AG04450 (cell line): Measurements from ENCODE around the gene CCDC91. TPM values are rescaled to one million over a fixed set of nuclear protein-coding genes. Genes with fewer than 3 reads are reported as not detected.
A peak's percentile ranks its signal among the peaks of the same experiment; 100 is the strongest.

Experiments
- CTCF ChIA-PET: fragments of 300-600, 350-600 bp; formaldehyde crosslinking; extraction: SDS; loops from one replicate; lab custom pipeline; 2022; ENCODE audit warnings: antibody characterized with exemption, inconsistent platforms; lab: Charles Lee
- POLR2A ChIA-PET: fragments of 350-600 bp; formaldehyde crosslinking; extraction: SDS; loops from one replicate; lab custom pipeline; 2021; ENCODE audit warnings: antibody characterized with exemption, inconsistent platforms; lab: Yijun Ruan, JAX
- DNase-seq: peaks from one replicate; pipeline ENCODE4 v3.0.0-alpha.2; 2011; ENCODE audit warnings: low read depth, low spot score
- H3K27ac ChIP-seq: one replicate; pipeline ENCODE4 v1.5.1; 2012; ENCODE audit warnings: low read depth, low read length, control low read depth
- H3K27me3 ChIP-seq: one replicate; pipeline ENCODE4 v1.6.0; 2012; ENCODE audit warnings: low read length; ENCODE audit not compliant: control insufficient read depth, insufficient read depth
- H3K4me3 ChIP-seq: 2 replicates; pipeline ENCODE4 v1.5.1; 2011; ENCODE audit warnings: mild to moderate bottlenecking, low read depth, low read length, control low read depth
- H3K9me3 ChIP-seq: 2 replicates; pipeline ENCODE4 v1.5.1; 2012; ENCODE audit warnings: low read length; ENCODE audit not compliant: control insufficient read depth, insufficient read depth
- CTCF ChIP-seq: IDR thresholded peaks from 2 replicates; pipeline ENCODE4 v1.5.1; 2011; ENCODE audit warnings: low read depth, low read length, control low read depth, inconsistent platforms
- polyA plus RNA-seq: library from polyadenylated mRNA; depleted of rRNA; stranded (reverse); fragments of >200 nt; gene quantifications from 2 replicates; pipeline ENCODE4 v1.2.3, GENCODE V29; 2011

The CCDC91 gene
- polyA plus RNA-seq, 1 experiment: 21.0 TPM

DNA sequence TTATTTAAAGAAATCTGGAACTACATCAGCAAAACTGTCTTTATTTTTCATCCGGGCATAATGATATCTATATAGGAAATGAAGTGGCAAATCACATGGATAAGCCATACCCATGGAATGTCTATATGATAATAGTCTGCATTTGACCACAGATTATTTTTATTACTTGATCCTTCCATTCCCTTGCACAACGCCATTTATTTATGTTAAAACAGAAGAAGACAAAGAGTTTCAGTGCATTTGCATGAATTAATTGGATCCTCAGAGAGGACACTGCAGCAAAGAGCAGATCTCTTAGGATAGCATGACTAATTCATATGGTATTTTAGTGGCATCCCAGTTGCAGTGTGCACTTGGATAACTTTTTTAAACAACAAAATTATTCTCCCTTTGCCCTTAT, 345.0 kb downstream of the CCDC91 start:
- Histone ChIP-seq H3K27me3 (no peaks in the 10 kb centered on the region), H3K27ac (peak overlapping the region; percentile 80), H3K4me3 (no peak overlapping the region), H3K9me3 (no peaks in the 10 kb centered on the region)
- POLR2A ChIA-PET: interaction anchor here (0.7 to 1.0 kb wide), 2 partner anchors 29 to 34 kb away, joined by 3 to 4 read pairs; no protein-coding TSS in a partner anchor
- TF ChIP-seq CTCF: no peak
- DNase-seq: no peak
- CTCF ChIA-PET: no interaction called here

DNA sequence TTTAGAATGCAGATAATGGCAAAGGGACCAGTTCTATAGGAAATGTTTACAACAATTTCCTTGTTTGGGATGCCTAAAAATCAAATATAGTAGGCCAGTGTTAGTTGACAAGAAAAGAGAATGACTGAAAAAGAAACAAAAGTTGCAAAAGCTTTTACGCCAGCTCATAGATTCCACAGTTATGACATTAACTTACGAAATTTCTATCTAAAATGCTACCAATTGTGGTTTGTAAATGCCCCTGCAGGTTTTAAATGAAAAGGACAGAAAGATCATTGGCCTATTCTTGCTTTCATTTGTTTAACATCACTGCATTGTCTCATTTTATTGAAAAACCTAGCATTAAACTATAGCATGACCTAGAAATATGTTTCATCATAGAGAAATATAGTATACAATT, 345.8 kb downstream of the CCDC91 start:
- no peak overlapping the region for H3K4me3 ChIP-seq
- peak overlapping the region; percentile 80 for H3K27ac ChIP-seq
- POLR2A ChIA-PET: interaction anchor here (0.7 to 1.1 kb wide), 3 partner anchors 33 to 39 kb away, joined by 3 to 5 read pairs (median 4); no protein-coding TSS in a partner anchor
- peak; percentile 28; the same call in 1 of the 2 replicates for TF ChIP-seq CTCF
- CTCF ChIA-PET: no interaction called here
- peak; percentile 42 for DNase-seq
- H3K27me3 ChIP-seq: no peaks in the 10 kb centered on the region
- H3K9me3 ChIP-seq: no peaks in the 10 kb centered on the region

DNA sequence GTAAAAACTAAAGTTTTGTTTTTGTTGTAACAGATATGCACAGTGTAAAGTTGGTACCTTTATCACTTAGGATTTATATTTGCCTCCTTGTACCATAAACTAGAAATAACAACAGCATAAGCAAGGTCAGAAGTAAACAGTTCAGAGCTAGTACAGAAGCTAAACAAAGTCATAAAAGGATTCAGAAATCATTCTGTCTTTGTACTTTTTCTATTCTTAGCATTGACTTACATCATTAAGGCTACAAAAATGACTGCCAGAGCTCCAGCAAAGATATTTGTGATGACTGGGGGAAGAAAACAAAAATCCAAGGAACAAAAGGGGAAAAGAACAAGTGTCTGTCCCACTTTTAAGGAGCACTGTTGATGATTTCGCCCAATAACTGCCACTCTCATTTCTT, 347.2 kb downstream of the CCDC91 start:
- TF ChIP-seq CTCF: no peak
- Histone ChIP-seq H3K27me3 (no peaks in the 10 kb centered on the region), H3K9me3 (no peaks in the 10 kb centered on the region), H3K27ac (no peak overlapping the region), H3K4me3 (no peak overlapping the region)
- DNase-seq: no peak
- POLR2A ChIA-PET: no interaction called here
- CTCF ChIA-PET: interaction anchor here (0.7 kb wide), 1 partner anchor 469 kb away, joined by 3 read pairs; no protein-coding TSS in a partner anchor

- no peaks in the 10 kb centered on the region for H3K9me3 ChIP-seq
- H3K4me3 ChIP-seq: no peak overlapping the region
- TF ChIP-seq CTCF: no peak
- H3K27ac ChIP-seq: no peak overlapping the region
- no peak for DNase-seq
- ChIA-PET CTCF (no interaction called here), POLR2A (no interaction called here)
- no peaks in the 10 kb centered on the region for H3K27me3 ChIP-seq
Observed at GRCh38 chr12:28539691-28540323, 349.6 kb downstream of the CCDC91 start.

DNA sequence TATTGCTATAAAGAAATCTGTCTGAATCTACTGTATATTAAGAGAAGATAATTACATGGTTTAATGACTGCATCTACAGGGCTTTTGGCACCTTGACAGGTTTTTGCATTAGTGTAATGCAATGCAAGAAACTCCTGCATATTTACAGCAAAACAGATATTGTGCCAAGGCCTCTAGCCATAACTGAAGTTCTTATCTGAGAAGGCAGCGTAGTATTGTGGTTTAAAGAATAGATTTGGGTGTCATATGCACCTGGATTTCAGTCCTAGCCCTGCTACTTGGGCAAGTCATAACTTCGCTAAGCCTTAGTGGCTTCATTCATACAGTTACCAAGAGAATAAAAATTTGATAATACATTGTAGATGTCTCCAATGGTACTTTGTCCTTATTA, 350.1 kb downstream of the CCDC91 start:
- no peaks in the 10 kb centered on the region for H3K27me3 ChIP-seq
- CTCF ChIA-PET: no interaction called here
- POLR2A ChIA-PET: no interaction called here
- no peaks in the 10 kb centered on the region for H3K9me3 ChIP-seq
- no peak for DNase-seq
- no peak overlapping the region for H3K4me3 ChIP-seq
- H3K27ac ChIP-seq: no peak overlapping the region
- TF ChIP-seq CTCF: no peak
